D721Med (cell line): ENCODE results near the gene TMEM108.

Experiments used
- DNase-seq: peaks from one replicate; pipeline ENCODE4 v3.0.0; 2011; ENCODE audit warnings: low spot score; ENCODE audit not compliant: insufficient read length
- FAIRE-seq: peaks from 2 replicates; lab custom pipeline; 2011; peaks lifted over from hg19 to GRCh38; lab: Jason Lieb, UNC
- TF ChIP-seq, protein P1 (sequence below): IDR thresholded peaks from 2 replicates; pipeline ENCODE4 v1.5.1; 2012; ENCODE audit warnings: mild to moderate bottlenecking, control low read depth; ENCODE audit not compliant: insufficient read depth; ENCODE audit errors: missing control alignments

Gene TMEM108

DNA sequence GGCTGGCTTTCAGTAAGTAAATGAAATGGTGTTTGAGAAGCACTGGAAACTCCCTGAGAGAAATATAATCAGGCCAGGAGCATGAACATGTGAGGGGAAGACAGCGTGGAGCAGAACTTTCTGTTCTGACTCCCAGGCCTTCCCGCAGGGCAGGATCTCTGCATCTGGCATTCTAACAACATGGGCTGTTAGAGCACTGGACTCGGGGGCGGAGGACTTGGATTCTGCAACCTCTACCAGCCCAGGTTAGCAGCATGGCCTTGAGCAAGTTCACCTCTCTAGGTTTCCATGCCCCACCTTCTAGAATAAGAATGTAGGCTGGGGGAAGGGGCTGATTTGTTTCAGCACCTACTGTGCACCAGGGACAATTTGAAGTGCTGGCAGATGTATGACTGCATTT is 349.1 kb downstream of the TMEM108 start:
- FAIRE-seq = no peak
- TF ChIP-seq, protein P1, sequence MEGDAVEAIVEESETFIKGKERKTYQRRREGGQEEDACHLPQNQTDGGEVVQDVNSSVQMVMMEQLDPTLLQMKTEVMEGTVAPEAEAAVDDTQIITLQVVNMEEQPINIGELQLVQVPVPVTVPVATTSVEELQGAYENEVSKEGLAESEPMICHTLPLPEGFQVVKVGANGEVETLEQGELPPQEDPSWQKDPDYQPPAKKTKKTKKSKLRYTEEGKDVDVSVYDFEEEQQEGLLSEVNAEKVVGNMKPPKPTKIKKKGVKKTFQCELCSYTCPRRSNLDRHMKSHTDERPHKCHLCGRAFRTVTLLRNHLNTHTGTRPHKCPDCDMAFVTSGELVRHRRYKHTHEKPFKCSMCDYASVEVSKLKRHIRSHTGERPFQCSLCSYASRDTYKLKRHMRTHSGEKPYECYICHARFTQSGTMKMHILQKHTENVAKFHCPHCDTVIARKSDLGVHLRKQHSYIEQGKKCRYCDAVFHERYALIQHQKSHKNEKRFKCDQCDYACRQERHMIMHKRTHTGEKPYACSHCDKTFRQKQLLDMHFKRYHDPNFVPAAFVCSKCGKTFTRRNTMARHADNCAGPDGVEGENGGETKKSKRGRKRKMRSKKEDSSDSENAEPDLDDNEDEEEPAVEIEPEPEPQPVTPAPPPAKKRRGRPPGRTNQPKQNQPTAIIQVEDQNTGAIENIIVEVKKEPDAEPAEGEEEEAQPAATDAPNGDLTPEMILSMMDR = no peak

DNA sequence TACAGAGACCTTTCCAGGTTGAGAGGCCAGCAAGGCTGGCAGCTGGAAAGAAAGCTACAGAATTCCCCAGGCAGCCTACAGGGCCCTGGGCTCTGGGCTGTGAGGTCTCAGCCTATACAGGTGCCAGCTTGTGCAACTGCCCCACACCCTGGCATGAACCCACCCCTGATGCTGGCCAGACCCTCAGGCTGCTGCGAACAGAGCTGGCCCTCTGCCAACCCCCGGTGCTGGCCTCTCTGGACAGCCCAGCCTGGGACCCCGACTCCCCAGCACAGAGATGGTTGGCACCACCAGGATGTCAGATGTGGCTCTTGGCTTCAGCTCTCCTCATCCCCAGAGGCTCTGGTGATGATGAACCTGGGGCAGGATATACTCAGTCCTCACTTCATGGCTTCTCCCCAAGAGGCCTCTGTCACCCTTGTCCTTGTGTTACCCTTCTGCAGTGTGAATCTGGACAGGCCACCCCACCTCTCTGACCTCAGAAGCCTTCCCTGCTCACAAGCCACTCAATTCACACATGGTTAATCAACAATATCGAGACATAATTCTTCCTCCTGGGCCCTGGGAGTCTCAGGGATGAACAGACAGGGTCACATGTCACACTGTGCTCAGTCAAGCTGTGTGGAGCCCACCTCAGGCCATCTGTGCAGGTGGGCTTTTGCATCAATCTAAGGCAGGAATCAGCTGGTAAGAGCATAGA is 350.7 kb downstream of the TMEM108 start:
- FAIRE-seq (no peak), DNase-seq (no peak)
- TF ChIP-seq, protein P1 = no peak

More for the DNA sequence above, 349.1 kb downstream of the TMEM108 start:
- DNase-seq = no peak

DNA sequence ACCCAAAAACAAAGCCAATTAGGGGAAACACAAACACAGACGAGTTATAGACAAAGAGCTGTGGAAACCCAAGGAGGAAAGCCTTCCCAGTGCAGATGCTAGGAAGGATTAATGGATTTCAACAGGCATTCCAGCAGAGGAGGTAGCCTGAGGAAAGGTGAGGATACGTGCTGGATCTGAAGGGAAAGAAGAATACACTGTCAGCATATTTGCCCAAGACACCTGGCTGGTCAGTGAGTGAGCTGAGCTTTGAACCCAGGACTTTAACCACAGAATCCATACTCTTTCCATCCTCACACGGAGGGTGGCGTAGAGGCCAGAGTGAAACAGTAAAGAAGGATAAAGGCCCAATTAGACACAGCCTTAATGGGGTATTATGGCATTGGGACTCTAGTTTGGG is 352.5 kb downstream of the TMEM108 start:
- no peak for FAIRE-seq

DNA sequence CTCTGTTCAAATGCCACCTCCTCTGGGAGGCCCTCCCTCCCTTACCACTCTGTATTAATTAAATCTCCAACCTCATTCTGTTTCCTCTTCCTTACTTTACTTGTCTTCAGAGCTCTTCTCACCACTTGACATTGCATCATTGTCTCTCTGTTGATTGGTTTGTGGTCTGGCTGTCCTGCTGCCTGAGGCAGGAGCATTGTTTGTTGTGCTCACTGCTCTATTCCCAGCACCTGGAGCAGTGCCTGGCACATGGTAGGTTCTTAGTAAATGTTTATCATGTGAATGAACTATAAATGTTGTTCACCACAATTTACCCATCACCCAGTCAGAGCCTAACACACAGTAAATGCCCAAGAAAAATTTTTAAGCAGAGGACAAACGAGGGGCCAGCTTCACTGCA is 355.0 kb downstream of the TMEM108 start:
- FAIRE-seq (no peak), DNase-seq (no peak)
- TF ChIP-seq, protein P1 = no peak

More for the DNA sequence above, 352.5 kb downstream of the TMEM108 start:
- TF ChIP-seq, protein P1 = no peak
- no peak for DNase-seq

DNA sequence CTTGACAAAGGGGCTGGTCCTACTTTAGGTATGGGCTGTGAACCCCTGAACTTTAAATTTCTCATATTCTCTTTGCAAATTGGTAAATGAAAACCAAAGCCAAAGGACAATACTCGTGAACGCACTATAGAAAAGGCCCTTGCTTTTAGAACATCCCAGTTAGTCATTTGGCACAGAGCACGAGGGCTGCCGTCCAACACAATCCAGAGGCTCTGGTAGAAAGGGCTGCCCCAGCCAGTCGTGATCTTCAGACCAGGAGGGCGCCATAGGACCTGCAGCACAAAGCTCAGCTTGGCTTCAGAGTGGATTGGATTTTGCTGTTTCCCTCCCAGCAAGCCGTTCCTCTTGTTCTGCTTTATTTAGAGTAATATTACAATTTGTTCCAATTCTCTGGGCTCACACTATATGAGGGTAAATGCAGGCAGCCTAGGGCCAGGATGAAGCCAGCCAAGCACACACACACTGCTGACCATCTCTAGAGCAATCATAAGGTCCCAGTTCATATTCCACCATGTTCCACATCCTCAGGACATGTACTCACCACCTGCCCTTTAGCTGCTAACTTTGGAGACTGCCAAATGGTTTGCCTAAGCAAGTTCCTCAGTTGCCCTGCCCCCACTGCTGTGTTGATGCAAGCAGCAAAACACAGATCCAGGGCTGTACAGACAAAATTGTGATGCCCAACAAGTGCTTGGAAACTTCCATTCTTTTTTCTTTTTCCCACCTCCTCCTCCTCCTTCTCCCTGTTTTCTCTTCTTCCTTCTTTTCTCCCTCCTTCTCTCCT is 355.7 kb downstream of the TMEM108 start:
- no peak for FAIRE-seq
- DNase-seq = no peak

DNA sequence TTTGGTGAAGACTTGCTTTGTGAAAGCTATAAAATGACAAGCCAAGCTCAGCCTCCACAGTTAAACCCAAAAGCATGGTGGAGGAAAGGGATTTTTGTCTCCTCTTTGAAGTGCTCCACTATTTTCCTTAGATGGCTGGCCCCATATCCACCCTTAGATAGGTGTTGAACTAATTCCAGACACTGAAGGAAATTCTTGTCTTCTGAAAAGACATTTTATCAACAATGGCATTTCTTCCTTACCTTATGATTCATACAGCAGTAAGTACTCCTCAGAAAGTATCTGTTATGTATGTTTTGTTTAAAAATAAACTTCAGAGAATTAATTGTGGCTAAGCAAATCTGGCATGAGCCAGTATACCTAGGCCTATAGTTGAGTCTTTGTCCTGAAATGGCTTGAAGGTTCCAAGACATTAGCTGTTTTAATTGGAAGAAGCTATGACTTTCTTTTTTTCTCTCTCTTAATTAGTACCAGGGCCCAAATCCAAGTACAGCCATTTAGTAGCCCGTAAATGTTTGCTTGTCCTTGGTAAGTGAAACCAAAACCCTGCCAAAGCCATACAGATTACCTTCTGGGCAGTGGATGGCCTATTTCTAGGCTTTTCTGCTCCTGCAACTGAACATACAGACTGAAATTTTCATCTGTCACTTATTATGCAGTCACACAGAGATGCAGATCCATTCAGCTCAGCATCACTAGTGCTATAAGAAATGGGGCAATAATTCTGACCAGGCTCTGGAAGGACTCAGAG is 356.5 kb downstream of the TMEM108 start:
- DNase-seq (no peak), FAIRE-seq (no peak)
- TF ChIP-seq, protein P1 = no peak

More for the DNA sequence above, 355.7 kb downstream of the TMEM108 start:
- TF ChIP-seq, protein P1 = no peak
